Head of caudate nucleus (tissue), 42 donors: ENCODE results near the gene DRAM1.
"Not testable (repeated sequence)": the region's sequence is repeated elsewhere in the genome, so short reads cannot be mapped to it uniquely, and the experiment has no call there.

Experiments
- DNase-seq, 42 donors: peaks; one replicate each; pipeline versions ENCODE4 v3.0.0 to v3.0.0-alpha.2; 2020 to 2021; ENCODE audit warnings: mixed read lengths in 7 of 42
- intact Hi-C: fragments of 100-400 bp; cut with DNase I; formaldehyde crosslinking; loops from one replicate; pipeline ENCODE4 v1.15.0; 2022

Gene DRAM1

DNA sequence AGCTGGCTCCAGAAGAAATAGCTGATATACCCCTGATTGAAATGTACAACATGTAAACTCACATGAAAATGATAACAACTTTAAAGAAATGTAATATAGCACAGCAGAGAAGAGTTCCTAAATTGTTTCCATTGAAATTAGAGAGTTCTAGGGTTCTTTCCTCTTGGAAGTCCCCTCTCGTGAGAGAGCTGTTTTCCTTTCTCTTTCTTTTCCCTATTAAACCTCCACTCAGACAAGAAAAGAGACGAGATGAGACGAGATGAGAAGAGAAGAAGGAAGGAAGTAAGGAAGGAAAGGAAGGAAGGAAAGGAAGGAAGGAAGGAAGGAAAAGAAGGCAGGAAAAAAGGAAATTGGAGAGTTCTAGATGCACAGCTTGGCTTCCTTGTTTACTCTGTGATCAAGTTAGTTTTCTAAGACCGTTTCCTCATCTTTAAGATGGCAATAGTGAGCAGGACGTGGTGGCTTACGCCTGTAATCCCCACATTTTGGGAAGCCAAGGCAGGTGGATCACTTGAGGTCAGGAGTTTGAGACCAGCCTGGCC lies 11.9 kb downstream of the DRAM1 start:
- DNase-seq, result no peak
- intact Hi-C loops, result no loop called here

DNA sequence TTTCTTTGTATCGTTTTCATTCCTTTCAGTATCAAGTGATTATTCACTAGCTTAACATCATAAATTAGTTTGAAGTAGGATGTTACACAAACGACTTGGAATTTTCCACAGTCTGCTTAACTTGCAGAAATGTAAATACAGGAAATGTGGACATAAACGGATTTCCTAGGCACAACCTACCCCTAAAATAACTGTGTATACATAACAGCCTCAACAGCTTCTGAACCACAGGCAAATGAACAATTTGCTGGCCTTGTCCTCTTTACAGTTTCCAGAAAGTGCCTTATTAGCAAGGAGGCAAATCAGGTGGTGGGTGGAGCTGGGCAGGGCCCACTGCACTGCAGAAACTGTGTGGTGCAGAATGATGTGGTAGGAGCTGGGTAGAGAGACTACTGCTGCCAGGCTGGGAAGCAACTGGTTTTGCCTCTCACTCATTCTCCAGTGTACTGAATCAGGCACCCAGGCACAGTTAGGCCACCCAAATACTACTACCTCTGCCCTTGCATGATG lies 14.1 kb downstream of the DRAM1 start:
- peak in 1 of 42 donors; percentile 9 for DNase-seq
- intact Hi-C loops, result no loop called here

DNA sequence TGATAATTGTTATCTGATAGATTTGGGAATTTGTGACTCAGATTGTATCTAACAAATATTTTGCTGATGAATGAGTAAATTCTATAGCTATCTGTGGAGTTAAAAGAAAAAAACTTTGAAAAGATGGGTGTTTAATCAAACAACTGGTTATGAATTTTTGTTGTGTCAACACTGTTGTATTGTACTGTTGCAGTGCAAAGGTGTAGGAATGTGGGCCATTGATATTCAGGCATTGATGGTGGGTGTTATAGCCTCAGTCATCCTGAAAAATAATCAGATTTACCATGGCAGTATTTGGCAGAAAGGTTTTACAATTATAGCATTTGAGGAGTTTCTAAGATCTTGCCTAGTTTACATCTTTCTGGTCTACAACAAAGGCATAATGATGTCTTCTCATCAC lies 15.4 kb downstream of the DRAM1 start:
- no peak for DNase-seq

DNA sequence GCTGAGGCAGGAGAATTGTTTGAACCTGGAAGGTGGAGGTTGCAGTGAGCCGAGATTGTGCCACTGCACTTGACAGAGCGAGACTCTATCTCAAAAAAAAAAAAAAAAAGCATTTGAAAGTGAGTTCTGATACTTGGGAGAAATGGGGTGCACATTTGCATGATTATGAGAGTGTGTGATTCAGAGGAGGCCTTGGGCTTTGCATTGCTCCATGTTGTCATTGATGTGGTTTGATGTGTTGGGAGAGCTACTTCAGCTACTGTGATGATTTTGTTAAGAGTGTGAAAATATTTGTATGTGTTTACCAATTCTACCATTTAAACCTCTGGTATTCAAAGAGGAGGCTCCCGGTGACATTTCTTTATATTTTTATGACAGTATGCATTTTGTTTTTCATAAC lies 24.4 kb downstream of the DRAM1 start:
- intact Hi-C loops, result no loop called here
- no peak for DNase-seq

More for the DNA sequence above, 15.4 kb downstream of the DRAM1 start:
- intact Hi-C loops, result no loop called here

- intact Hi-C loops, result no loop called here
- DNase-seq, result no peak
These were observed 25.3 kb downstream of the DRAM1 start for GRCh38 chr12:101902641-101903040.

GRCh38 chr12:101906226-101906625 lies 28.8 kb downstream of the DRAM1 start:
- intact Hi-C loops, result no loop called here
- DNase-seq, result no peak

DNA sequence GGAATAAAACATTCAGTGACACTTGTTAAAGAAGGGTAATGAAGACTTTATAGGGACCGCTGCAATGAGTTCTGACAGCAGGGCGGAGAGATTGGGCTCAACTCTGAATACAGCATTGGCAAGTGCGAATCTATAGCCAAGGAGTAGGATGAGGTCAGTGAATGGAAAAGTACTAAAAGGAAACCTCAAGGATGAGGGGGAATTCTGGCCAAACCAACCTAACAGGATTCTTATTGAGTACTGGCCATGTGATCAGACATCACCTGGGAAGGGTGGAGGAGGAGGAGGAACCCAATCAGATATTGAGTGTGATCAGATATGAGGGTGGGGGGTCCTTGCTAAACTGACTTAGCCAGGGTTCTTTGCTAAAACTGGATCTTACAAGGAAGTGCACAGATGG lies 31.0 kb downstream of the DRAM1 start:
- intact Hi-C loops, result no loop called here
- no peak for DNase-seq

DNA sequence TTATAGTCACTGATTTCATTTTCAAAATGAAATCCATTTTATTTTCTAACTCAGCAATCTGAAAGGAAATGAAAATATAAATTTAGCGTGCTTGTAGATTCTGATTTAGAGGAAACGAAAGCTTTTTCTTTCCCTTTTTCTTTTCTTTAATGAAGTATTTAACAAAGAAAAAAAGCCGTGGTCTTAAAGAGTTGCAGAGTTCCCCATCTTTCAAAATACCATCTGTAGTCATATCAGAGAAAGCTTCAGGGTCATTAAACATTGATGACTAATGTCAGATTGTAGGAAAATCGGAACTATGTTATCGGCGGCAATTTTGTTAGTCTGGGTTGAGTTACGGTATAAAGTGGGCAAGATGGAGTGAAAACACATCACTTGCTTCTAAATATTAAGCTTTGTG lies 32.3 kb downstream of the DRAM1 start:
- no peak for DNase-seq
- intact Hi-C loops, result no loop called here

DNA sequence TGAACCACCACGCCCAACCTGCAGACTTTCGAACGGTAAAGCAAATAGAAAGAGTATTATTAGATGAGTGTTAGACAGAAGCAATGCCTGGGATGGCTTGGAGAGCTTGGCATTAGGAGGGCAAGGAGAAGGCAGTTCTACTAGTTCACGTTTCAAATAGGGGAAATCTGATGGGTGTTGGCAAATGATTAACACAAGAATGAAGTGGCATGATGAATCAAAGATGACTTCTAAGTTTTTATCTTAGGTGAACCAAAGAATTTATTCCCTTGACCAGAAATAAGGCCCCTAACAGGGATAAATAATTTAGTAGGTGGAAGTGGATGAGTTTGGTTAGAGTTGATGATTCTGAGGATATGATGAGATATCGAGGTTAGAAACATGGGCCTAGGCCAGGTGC lies 38.5 kb downstream of the DRAM1 start:
- no peak for DNase-seq
- intact Hi-C loops, result no loop called here

GRCh38 chr12:101918805-101919204 lies 41.4 kb downstream of the DRAM1 start:
- DNase-seq, intact Hi-C loops: not testable (repeated sequence)

GRCh38 chr12:101919447-101919846 lies 42.1 kb downstream of the DRAM1 start:
- intact Hi-C loops, result no loop called here
- no peak for DNase-seq

DNA sequence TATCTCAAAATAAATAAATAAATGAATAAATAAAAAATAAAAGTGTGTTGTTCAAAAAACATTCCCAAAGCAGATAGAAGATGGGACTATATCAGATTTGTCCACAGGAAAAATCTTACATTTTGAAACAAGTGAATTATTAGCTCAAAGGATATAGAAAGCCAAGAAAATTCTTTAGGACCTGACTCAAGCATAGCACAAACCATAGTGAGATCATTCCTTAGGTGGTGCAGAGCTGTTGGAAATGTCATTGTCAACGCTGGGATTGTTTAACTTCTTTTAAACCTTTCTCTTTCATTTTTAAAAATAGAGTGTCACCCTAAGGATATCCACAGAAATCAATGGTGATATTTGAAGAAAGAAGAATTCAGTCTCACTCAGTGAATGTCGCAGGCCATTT lies 43.5 kb downstream of the DRAM1 start:
- intact Hi-C loops, result no loop called here
- no peak for DNase-seq

- DNase-seq, result no peak
- intact Hi-C loops, result no loop called here
These were observed 45.8 kb downstream of the DRAM1 start for GRCh38 chr12:101923045-101923718.

DNA sequence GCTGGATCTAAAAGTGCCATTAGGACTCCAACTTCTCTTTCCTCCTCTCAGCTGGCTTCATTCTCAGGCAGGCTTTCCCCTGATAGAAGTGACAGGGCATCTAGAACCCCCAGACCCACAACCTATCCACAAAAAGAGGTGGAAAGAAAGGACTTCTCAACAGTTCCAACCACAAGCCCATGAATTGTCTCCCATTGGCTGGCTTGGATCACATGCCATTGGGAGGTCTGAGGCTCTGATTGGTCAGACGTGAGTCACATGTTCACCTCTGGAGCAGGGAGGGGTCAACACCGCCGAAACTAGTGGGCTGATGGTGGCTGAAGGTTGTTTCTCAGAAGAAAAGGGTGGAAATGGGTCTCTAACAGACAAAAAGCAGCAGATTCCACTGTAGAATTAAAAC lies 47.2 kb downstream of the DRAM1 start:
- DNase-seq, result no peak
- intact Hi-C loops, result no loop called here

GRCh38 chr12:101925361-101925760 lies 48.0 kb downstream of the DRAM1 start:
- intact Hi-C loops, result no loop called here
- DNase-seq, result peak in 4 of 42 donors; percentile 8 to 16 (median 12)

DNA sequence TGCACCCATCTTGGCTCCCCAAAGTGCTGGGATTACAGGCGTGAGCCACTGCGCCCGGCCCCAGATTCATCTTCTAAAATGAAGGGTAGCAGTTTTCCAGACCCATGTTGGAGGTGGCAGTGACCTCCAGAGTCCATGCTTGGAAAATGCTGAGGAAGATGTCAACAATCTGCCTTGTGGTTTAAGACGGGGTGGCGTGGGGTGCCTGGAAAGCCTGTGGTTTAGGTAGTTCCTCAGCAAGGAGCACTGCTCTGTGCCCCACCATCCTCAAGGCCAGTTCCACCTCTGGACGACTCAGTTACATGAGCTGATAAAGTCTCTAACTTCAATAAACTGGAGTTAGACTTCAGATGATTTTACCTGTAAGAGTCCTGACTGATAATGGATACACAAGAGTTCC lies 48.6 kb downstream of the DRAM1 start:
- peak in 1 of 42 donors; percentile 2 for DNase-seq
- intact Hi-C loops, result no loop called here

- DNase-seq, result no peak
- intact Hi-C loops, result no loop called here
These were observed 49.7 kb downstream of the DRAM1 start for GRCh38 chr12:101927036-101927435.

DNA sequence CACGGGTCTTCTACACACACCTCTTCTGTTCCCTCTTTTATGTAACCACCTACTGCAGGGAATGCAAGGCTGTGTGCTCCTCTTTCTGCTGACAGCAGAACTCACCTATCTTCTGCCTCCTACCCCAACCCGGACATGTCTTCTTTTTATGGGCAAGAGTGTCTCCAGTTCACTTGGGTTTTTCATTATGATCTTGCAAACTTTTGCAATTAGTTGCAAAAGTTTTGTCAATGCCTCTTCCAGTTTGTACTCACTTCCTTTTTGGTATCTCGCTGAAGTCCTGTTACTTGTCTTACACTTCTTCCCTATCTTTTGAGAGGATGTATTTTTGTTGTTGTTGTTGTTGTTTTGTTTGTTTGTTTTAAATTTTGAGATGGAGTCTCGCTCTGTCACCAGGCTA lies 50.6 kb downstream of the DRAM1 start:
- intact Hi-C loops, result no loop called here
- DNase-seq, result no peak

- DNase-seq, result no peak
- intact Hi-C loops, result no loop called here
These were observed 51.2 kb downstream of the DRAM1 start for GRCh38 chr12:101928556-101928955.

- DNase-seq, result no peak
- intact Hi-C loops, result no loop called here
These were observed 52.1 kb downstream of the DRAM1 start for GRCh38 chr12:101929365-101930041.
